HCT116 (cell line): ENCODE data around the gene ABHD1. TPM values are rescaled to one million over a fixed set of nuclear protein-coding genes. Genes with fewer than 3 reads are reported as not detected.

Experiments
- ATAC-seq: fragments of 200-7000 bp; cut with Tn5 transposase; 2 replicates; pipeline ENCODE4 v1.9.1; 2020; ENCODE audit warnings: mild to moderate bottlenecking, moderate library complexity
- BruUV-seq: library from RNA; stranded (reverse); fragments of 400-500 nt; replicated peaks from 2 replicates; lab custom pipeline; 2021; lab: Mats Ljungman, UMichigan
- CTCF ChIA-PET: fragments of 300-600 bp; sonication (Branson Sonifier 250); formaldehyde crosslinking; loops from one replicate; lab custom pipeline; 2021; ENCODE audit warnings: antibody characterized with exemption; lab: Charles Lee
- POLR2A ChIA-PET: fragments of 300-600, 350-600 bp; sonication (Branson Sonifier 250); formaldehyde crosslinking; loops from one replicate; lab custom pipeline; 2021; ENCODE audit warnings: antibody characterized with exemption; lab: Charles Lee
- RAD21 ChIA-PET, 2 experiments: fragments of 300-600 bp; sonication (Branson Sonifier 250); formaldehyde crosslinking; loops; one replicate each; lab custom pipeline; 2023; ENCODE audit warnings: low total read pairs in 2 of 2; ENCODE audit not compliant: uncharacterized antibody in 2 of 2, unreplicated experiment in 2 of 2, low non-redundant PET in 1 of 2; lab: Charles Lee
- DNase-seq: peaks from one replicate; pipeline ENCODE4 v3.0.0-alpha.2; 2010; ENCODE audit warnings: low read depth, low spot score
- H2AFZ ChIP-seq: fragments of 200-600 bp; shearing (Covaris generic), sonication (generic); 2 replicates; pipeline ENCODE4 v1.6.1; 2017; ENCODE audit warnings: low read depth, mixed run types, mixed read lengths, antibody characterized with exemption, low read length; ENCODE audit not compliant: poor library complexity, severe bottlenecking
- H3K27ac ChIP-seq: 2 replicates; pipeline ENCODE4 v1.5.1; 2012; ENCODE audit warnings: low read depth, low read length
- H3K27me3 ChIP-seq: fragments of 200-600 bp; sonication (generic); 2 replicates; pipeline ENCODE4 v1.6.1; 2016; ENCODE audit warnings: mixed run types, low read length, mixed read lengths; ENCODE audit not compliant: insufficient read depth
- H3K36me3 ChIP-seq, 2 experiments: fragments of 200-500 bp in 1 of 2; fragments of 200-600 bp in 1 of 2; sonication (Bioruptor generic) in 1 of 2; sonication (generic) in 1 of 2; 2 replicates each; pipeline versions ENCODE4 v1.5.1 to v1.6.1; 2014 to 2016; ENCODE audit warnings: low read length in 2 of 2, inconsistent platforms in 1 of 2, mixed read lengths in 1 of 2, mixed run types in 1 of 2; ENCODE audit not compliant: insufficient read depth in 2 of 2, control insufficient read depth in 1 of 2
- H3K4me1 ChIP-seq, 2 experiments: fragments of 200-600 bp in 1 of 2; sonication (generic) in 1 of 2; 2 replicates each; pipeline versions ENCODE4 v1.5.1 to v1.6.1; 2012 to 2017; ENCODE audit warnings: low read length in 2 of 2, inconsistent platforms in 1 of 2, mild to moderate bottlenecking in 1 of 2, mixed read lengths in 1 of 2, mixed run types in 1 of 2, moderate library complexity in 1 of 2; ENCODE audit not compliant: insufficient read depth in 2 of 2, control insufficient read depth in 1 of 2
- H3K4me2 ChIP-seq: fragments of 200-600 bp; sonication (generic); 2 replicates; pipeline ENCODE4 v1.6.1; 2017; ENCODE audit warnings: mixed run types, low read length, mixed read lengths
- H3K4me3 ChIP-seq, 2 experiments: fragments of 200-600 bp in 1 of 2; sonication (generic) in 1 of 2; replicated peaks in 1 of 2; 2 replicates each; pipeline ENCODE4 v1.5.1; 2011 to 2016; ENCODE audit warnings: low read length in 2 of 2, control low read depth in 1 of 2, low read depth in 1 of 2, mild to moderate bottlenecking in 1 of 2, mixed read lengths in 1 of 2, mixed run types in 1 of 2
- H3K79me2 ChIP-seq: fragments of 200-600 bp; sonication (generic); 2 replicates; pipeline ENCODE4 v1.6.1; 2017; ENCODE audit warnings: mild to moderate bottlenecking, mixed run types, low read length, moderate library complexity, mixed read lengths; ENCODE audit not compliant: insufficient read depth
- H3K9ac ChIP-seq: fragments of 200-600 bp; sonication (generic); 2 replicates; pipeline ENCODE4 v1.6.1; 2016; ENCODE audit warnings: low read length, mixed read lengths
- H3K9me2 ChIP-seq: fragments of 200-600 bp; sonication (generic), shearing (Covaris generic); 2 replicates; pipeline ENCODE4 v1.6.1; 2017; ENCODE audit warnings: mixed run types, mild to moderate bottlenecking, moderate library complexity; ENCODE audit not compliant: insufficient read depth
- H3K9me3 ChIP-seq, 2 experiments: fragments of 200-500 bp in 1 of 2; fragments of 200-600 bp in 1 of 2; sonication (Bioruptor generic) in 1 of 2; sonication (generic) in 1 of 2; 2 replicates each; pipeline ENCODE4 v1.6.1; 2014 to 2017; ENCODE audit warnings: low read length in 2 of 2, mixed read lengths in 2 of 2, inconsistent platforms in 1 of 2, low read depth in 1 of 2, mild to moderate bottlenecking in 1 of 2, mixed run types in 1 of 2, moderate library complexity in 1 of 2; ENCODE audit not compliant: control insufficient read depth in 1 of 2, insufficient read depth in 1 of 2
- H4K20me1 ChIP-seq: fragments of 200-600 bp; sonication (generic), shearing (Covaris generic); 2 replicates; pipeline ENCODE4 v1.6.1; 2017; ENCODE audit warnings: mixed run types, mild to moderate bottlenecking, moderate library complexity; ENCODE audit not compliant: insufficient read depth
- CBX3 ChIP-seq: IDR thresholded peaks from 2 replicates; pipeline ENCODE4 v1.6.1; 2012; ENCODE audit warnings: low read depth
- CEBPB ChIP-seq: IDR thresholded peaks from 2 replicates; pipeline ENCODE4 v1.6.1; 2012; ENCODE audit warnings: low read depth
- EGR1 ChIP-seq: IDR thresholded peaks from 2 replicates; pipeline ENCODE4 v1.6.1; 2012; ENCODE audit warnings: low read depth
- ELF1 ChIP-seq: IDR thresholded peaks from 2 replicates; pipeline ENCODE4 v1.6.1; 2012; ENCODE audit warnings: low read depth, borderline replicate concordance
- YY1 ChIP-seq: IDR thresholded peaks from 2 replicates; pipeline ENCODE4 v1.6.1; 2011; ENCODE audit warnings: low read length, low read depth, moderate library complexity, mild to moderate bottlenecking; ENCODE audit not compliant: insufficient replicate concordance; ENCODE audit errors: extremely low read depth
- ZNF274 ChIP-seq: fragments of 200-500 bp; sonication (Bioruptor generic); IDR thresholded peaks from 2 replicates; pipeline ENCODE4 v1.6.1; 2014; ENCODE audit warnings: mild to moderate bottlenecking, low read depth, low read length, inconsistent platforms
- intact Hi-C: fragments of 100-400 bp; cut with micrococcal nuclease; formaldehyde crosslinking; loops from 2 replicates; pipeline ENCODE4 v1.10.0; 2022
- total RNA-seq: library from RNA; stranded (reverse); gene quantifications from one replicate; pipeline ENCODE4 v1.2.1, GENCODE V29; 2021; ENCODE audit not compliant: unreplicated experiment
- TF ChIP-seq, protein P1 (sequence below): IDR thresholded peaks from 2 replicates; pipeline ENCODE4 v1.6.1; 2012
- TF ChIP-seq, protein P2 (sequence below), 3 experiments: fragments of 200-600 bp in 1 of 3; sonication (generic) in 1 of 3; IDR thresholded peaks in 2 of 3; conservative IDR thresholded peaks in 1 of 3; 2 replicates each; pipeline ENCODE4 v1.5.1; 2012 to 2017; ENCODE audit warnings: low read depth in 2 of 3, low read length in 2 of 3, antibody characterized with exemption in 1 of 3, borderline replicate concordance in 1 of 3, control low read depth in 1 of 3, mild to moderate bottlenecking in 1 of 3, mixed read lengths in 1 of 3, mixed run types in 1 of 3, moderate library complexity in 1 of 3; ENCODE audit not compliant: insufficient read depth in 1 of 3
- TF ChIP-seq, protein P3 (sequence below): IDR thresholded peaks from 2 replicates; pipeline ENCODE4 v1.6.1; 2011; ENCODE audit warnings: mild to moderate bottlenecking, low read length, moderate library complexity; ENCODE audit not compliant: insufficient replicate concordance; ENCODE audit errors: extremely low read depth
- TF ChIP-seq, protein P4 (sequence below): IDR thresholded peaks from 2 replicates; pipeline ENCODE4 v1.6.1; 2012
- TF ChIP-seq, protein P5 (sequence below): IDR thresholded peaks from 2 replicates; pipeline ENCODE4 v1.6.1; 2012; ENCODE audit warnings: low read depth

Gene ABHD1
- total RNA-seq, 1 experiment from 2014 or later, result not detected

DNA sequence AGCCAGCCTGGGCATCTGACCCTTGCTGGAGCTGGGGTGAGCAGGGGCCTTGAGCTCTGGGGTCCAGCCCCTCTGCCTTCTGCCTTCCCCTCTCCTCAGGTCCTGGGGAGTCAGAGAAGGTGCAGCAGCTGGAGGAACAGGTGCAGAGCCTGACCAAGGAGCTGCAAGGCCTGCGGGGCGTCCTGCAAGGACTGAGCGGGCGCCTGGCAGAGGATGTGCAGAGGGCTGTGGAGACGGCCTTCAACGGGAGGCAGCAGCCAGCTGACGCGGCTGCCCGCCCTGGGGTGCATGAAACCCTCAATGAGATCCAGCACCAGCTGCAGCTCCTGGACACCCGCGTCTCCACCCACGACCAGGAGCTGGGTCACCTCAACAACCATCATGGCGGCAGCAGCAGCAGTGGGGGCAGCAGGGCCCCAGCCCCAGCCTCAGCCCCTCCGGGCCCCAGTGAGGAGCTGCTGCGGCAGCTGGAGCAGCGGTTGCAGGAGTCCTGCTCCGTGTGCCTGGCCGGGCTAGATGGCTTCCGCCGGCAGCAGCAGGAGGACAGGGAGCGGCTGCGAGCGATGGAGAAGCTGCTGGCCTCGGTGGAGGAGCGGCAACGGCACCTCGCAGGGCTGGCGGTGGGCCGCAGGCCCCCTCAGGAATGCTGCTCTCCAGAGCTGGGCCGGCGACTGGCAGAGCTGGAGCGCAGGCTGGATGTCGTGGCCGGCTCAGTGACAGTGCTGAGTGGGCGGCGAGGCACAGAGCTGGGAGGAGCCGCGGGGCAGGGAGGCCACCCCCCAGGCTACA lies 41.4 kb upstream of the ABHD1 start:
- peak overlapping the region; percentile 52 for H3K27ac ChIP-seq
- peaks cover 13 to 36% of the 10 kb centered on the region in 2 experiments for H3K4me1 ChIP-seq
- H3K9me2 ChIP-seq, result no peaks in the 10 kb centered on the region
- TF ChIP-seq CEBPB, result no peak
- no peak for TF ChIP-seq CBX3
- no peak for TF ChIP-seq ZNF274
- TF ChIP-seq, protein P1, sequence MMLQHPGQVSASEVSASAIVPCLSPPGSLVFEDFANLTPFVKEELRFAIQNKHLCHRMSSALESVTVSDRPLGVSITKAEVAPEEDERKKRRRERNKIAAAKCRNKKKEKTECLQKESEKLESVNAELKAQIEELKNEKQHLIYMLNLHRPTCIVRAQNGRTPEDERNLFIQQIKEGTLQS, result no peak
- TF ChIP-seq, protein P2, sequence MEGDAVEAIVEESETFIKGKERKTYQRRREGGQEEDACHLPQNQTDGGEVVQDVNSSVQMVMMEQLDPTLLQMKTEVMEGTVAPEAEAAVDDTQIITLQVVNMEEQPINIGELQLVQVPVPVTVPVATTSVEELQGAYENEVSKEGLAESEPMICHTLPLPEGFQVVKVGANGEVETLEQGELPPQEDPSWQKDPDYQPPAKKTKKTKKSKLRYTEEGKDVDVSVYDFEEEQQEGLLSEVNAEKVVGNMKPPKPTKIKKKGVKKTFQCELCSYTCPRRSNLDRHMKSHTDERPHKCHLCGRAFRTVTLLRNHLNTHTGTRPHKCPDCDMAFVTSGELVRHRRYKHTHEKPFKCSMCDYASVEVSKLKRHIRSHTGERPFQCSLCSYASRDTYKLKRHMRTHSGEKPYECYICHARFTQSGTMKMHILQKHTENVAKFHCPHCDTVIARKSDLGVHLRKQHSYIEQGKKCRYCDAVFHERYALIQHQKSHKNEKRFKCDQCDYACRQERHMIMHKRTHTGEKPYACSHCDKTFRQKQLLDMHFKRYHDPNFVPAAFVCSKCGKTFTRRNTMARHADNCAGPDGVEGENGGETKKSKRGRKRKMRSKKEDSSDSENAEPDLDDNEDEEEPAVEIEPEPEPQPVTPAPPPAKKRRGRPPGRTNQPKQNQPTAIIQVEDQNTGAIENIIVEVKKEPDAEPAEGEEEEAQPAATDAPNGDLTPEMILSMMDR (IDR thresholded peaks at IDR 0.05 in 2 of 3, conservative IDR thresholded peaks at IDR 0.05 in 1 of 3; ENCODE audit: borderline replicate concordance in 1 of 3, insufficient read depth in 1 of 3, low read depth in 2 of 3, low read length in 2 of 3), result no peak
- no peak for TF ChIP-seq ELF1
- TF ChIP-seq, protein P3, sequence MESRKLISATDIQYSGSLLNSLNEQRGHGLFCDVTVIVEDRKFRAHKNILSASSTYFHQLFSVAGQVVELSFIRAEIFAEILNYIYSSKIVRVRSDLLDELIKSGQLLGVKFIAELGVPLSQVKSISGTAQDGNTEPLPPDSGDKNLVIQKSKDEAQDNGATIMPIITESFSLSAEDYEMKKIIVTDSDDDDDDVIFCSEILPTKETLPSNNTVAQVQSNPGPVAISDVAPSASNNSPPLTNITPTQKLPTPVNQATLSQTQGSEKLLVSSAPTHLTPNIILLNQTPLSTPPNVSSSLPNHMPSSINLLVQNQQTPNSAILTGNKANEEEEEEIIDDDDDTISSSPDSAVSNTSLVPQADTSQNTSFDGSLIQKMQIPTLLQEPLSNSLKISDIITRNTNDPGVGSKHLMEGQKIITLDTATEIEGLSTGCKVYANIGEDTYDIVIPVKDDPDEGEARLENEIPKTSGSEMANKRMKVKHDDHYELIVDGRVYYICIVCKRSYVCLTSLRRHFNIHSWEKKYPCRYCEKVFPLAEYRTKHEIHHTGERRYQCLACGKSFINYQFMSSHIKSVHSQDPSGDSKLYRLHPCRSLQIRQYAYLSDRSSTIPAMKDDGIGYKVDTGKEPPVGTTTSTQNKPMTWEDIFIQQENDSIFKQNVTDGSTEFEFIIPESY, result no peak
- no peak for TF ChIP-seq EGR1
- no peak for TF ChIP-seq YY1
- TF ChIP-seq, protein P4, sequence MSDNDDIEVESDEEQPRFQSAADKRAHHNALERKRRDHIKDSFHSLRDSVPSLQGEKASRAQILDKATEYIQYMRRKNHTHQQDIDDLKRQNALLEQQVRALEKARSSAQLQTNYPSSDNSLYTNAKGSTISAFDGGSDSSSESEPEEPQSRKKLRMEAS, result no peak
- TF ChIP-seq, protein P5, sequence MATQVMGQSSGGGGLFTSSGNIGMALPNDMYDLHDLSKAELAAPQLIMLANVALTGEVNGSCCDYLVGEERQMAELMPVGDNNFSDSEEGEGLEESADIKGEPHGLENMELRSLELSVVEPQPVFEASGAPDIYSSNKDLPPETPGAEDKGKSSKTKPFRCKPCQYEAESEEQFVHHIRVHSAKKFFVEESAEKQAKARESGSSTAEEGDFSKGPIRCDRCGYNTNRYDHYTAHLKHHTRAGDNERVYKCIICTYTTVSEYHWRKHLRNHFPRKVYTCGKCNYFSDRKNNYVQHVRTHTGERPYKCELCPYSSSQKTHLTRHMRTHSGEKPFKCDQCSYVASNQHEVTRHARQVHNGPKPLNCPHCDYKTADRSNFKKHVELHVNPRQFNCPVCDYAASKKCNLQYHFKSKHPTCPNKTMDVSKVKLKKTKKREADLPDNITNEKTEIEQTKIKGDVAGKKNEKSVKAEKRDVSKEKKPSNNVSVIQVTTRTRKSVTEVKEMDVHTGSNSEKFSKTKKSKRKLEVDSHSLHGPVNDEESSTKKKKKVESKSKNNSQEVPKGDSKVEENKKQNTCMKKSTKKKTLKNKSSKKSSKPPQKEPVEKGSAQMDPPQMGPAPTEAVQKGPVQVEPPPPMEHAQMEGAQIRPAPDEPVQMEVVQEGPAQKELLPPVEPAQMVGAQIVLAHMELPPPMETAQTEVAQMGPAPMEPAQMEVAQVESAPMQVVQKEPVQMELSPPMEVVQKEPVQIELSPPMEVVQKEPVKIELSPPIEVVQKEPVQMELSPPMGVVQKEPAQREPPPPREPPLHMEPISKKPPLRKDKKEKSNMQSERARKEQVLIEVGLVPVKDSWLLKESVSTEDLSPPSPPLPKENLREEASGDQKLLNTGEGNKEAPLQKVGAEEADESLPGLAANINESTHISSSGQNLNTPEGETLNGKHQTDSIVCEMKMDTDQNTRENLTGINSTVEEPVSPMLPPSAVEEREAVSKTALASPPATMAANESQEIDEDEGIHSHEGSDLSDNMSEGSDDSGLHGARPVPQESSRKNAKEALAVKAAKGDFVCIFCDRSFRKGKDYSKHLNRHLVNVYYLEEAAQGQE, result no peak
- TF ChIP-seq, all 23 proteins: peak for 0
- 0 out of 4 replicates have a peak overlapping the region, but pooled peaks of 1 of the 2 experiments have one; percentile 48 for H3K4me3 ChIP-seq
- peak overlapping the region; percentile 81 for H3K4me2 ChIP-seq
- no peaks in the 10 kb centered on the region for H3K9me3 ChIP-seq
- intact Hi-C loops, result no loop called here
- no peaks in the 10 kb centered on the region for H3K27me3 ChIP-seq
- no peak overlapping the region for H3K9ac ChIP-seq
- CTCF ChIA-PET, result interaction anchor here (1.1 to 1.3 kb wide), 4 partner anchors 9 to 156 kb away, joined by 3 to 6 read pairs (median 4); partner anchors contain the start of gene OST4
- H3K79me2 ChIP-seq, result no peaks in the 10 kb centered on the region
- POLR2A ChIA-PET, result interaction anchor here (0.9 to 1.3 kb wide), 3 partner anchors 11 to 210 kb away, joined by 4 to 7 read pairs (median 6); partner anchors contain the start of gene OST4
- DNase-seq (no peak), ATAC-seq (no peak)
- BruUV-seq, result no TSS peak
- RAD21 ChIA-PET, result interaction anchor here in 1 of 2 experiments (1.6 kb wide), 1 partner anchor 120 kb away, joined by 4 read pairs; no protein-coding TSS in a partner anchor
- H3K36me3 ChIP-seq, result no peaks in the 10 kb centered on the region
- no peak overlapping the region for H2AFZ ChIP-seq
- no peaks in the 10 kb centered on the region for H4K20me1 ChIP-seq
